ENCODE measurements around the gene USP22.

USP22 gene

GRCh38 chr17:21039839-21040575, 2.8 kb downstream of the USP22 start:
- DNase-seq (ENCODE audit: low read depth) = peak; percentile 69
- H3K4me3 ChIP-seq (ENCODE audit: low read depth, low read length) = peak overlapping the region; percentile 81
- TF ChIP-seq CTCF (IDR thresholded peaks at IDR 0.05; ENCODE audit: low read depth, low read length) (peak; percentile 65), POLR2A (IDR thresholded peaks at IDR 0.05; ENCODE audit: extremely low read depth, insufficient read length) (no peak)

GRCh38 chr17:21037117-21037803, 5.6 kb downstream of the USP22 start:
- no peak for TF ChIP-seq CTCF (IDR thresholded peaks at IDR 0.05; ENCODE audit: low read depth, low read length)
- TF ChIP-seq POLR2A (IDR thresholded peaks at IDR 0.05; ENCODE audit: extremely low read depth, insufficient read length) = no peak
- TF ChIP-seq MAX (IDR thresholded peaks at IDR 0.05; ENCODE audit: low read depth, low read length) = no peak
- TF ChIP-seq MYC (IDR thresholded peaks at IDR 0.05; ENCODE audit: low read depth, low read length) = no peak
- H3K4me3 ChIP-seq (ENCODE audit: low read depth, low read length) = peak overlapping the region; percentile 14
- no peak for DNase-seq (ENCODE audit: low read depth)

GRCh38 chr17:21036361-21036881, 6.4 kb downstream of the USP22 start:
- DNase-seq (ENCODE audit: low read depth) = peak; percentile 56
- peak overlapping the region; percentile 14 for H3K4me3 ChIP-seq (ENCODE audit: low read depth, low read length)
- TF ChIP-seq MAX (IDR thresholded peaks at IDR 0.05; ENCODE audit: low read depth, low read length) = no peak
- TF ChIP-seq CTCF (IDR thresholded peaks at IDR 0.05; ENCODE audit: low read depth, low read length) = no peak
- TF ChIP-seq POLR2A (IDR thresholded peaks at IDR 0.05; ENCODE audit: extremely low read depth, insufficient read length) = no peak
- TF ChIP-seq MYC (IDR thresholded peaks at IDR 0.05; ENCODE audit: low read depth, low read length) = no peak

- TF ChIP-seq MAX (IDR thresholded peaks at IDR 0.05; ENCODE audit: low read depth, low read length) (no peak), CTCF (IDR thresholded peaks at IDR 0.05; ENCODE audit: low read depth, low read length) (no peak), POLR2A (IDR thresholded peaks at IDR 0.05; ENCODE audit: extremely low read depth, insufficient read length) (no peak), MYC (IDR thresholded peaks at IDR 0.05; ENCODE audit: low read depth, low read length) (no peak)
- peak overlapping the region; percentile 4 for H3K4me3 ChIP-seq (ENCODE audit: low read depth, low read length)
- DNase-seq (ENCODE audit: low read depth) = no peak
These were observed 7.4 kb downstream of the USP22 start for GRCh38 chr17:21035406-21035805.

GRCh38 chr17:21034340-21035235, 8.2 kb downstream of the USP22 start:
- DNase-seq (ENCODE audit: low read depth) = no peak
- no peak for TF ChIP-seq POLR2A (IDR thresholded peaks at IDR 0.05; ENCODE audit: extremely low read depth, insufficient read length)
- TF ChIP-seq MYC (IDR thresholded peaks at IDR 0.05; ENCODE audit: low read depth, low read length) = no peak
- TF ChIP-seq MAX (IDR thresholded peaks at IDR 0.05; ENCODE audit: low read depth, low read length) = no peak
- TF ChIP-seq CTCF (IDR thresholded peaks at IDR 0.05; ENCODE audit: low read depth, low read length) = no peak
- no peak overlapping the region for H3K4me3 ChIP-seq (ENCODE audit: low read depth, low read length)

Data from NB4 (cell line).